Lung microvascular endothelial cell (primary cell): Measurements from ENCODE around the gene URI1. TPM values are rescaled to one million over a fixed set of nuclear protein-coding genes. Genes with fewer than 3 reads are reported as not detected.
A peak's percentile ranks its signal among the peaks of the same experiment; 100 is the strongest.
"Not testable (repeated sequence)": the region's sequence is repeated elsewhere in the genome, so short reads cannot be mapped to it uniquely, and the experiment has no call there.

Experiments
- DNase-seq, 2 donors: peaks; one replicate each; pipeline versions ENCODE4 v3.0.0 to v3.0.0-alpha.2; 2010; ENCODE audit warnings: low read depth in 2 of 2
- total RNA-seq: library from RNA; depleted of rRNA; stranded (reverse); fragments of >200 nt; gene quantifications from 2 replicates; pipeline ENCODE4 v1.2.1, GENCODE V29; 2014

The URI1 gene
- total RNA-seq, 1 donor from 2014 or later, result 22.2 TPM

DNA sequence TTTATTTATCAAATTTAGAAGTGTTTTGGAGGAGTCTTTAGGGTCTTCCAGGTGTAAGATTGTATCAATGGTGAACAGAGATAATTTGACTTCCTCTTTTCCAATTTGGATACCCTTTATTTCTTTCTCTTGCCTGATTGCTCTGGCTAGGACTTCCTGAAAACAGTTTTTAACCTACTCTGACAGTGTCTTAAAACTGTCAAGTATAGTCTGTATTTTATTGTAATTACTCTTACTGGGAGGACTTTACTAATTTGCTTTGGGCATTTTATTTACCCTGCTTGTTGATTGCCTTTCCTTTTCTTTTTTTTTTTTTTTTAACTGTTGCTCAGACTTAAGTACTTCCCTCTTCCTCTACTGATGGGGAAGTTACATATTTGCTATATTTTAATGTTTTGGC lies 81.3 kb downstream of the URI1 start:
- no peak for DNase-seq

- no peak for DNase-seq
Observed at GRCh38 chr19:30024091-30024490, 82.1 kb downstream of the URI1 start.

DNA sequence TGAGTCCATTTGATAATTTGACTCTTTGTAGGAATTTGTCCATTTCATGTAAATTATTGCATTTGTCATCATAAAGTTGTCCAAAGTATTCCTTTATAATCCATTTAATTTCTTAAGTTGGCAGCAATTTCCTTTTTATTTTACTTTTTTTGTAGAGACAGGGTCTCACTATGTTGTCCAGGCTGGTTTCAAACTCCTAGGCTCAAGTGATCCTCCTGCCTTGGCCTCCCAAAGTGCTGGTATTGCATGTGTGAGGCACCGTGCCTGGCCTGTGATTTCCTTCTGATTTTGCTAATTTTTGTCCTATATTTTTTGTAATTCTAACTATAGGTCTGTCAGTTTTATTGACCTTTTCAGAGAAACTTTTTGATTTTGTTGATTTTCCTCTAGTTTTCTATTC lies 84.9 kb downstream of the URI1 start:
- DNase-seq, result no peak

GRCh38 chr19:30028118-30028991 lies 86.3 kb downstream of the URI1 start:
- no peak for DNase-seq

DNA sequence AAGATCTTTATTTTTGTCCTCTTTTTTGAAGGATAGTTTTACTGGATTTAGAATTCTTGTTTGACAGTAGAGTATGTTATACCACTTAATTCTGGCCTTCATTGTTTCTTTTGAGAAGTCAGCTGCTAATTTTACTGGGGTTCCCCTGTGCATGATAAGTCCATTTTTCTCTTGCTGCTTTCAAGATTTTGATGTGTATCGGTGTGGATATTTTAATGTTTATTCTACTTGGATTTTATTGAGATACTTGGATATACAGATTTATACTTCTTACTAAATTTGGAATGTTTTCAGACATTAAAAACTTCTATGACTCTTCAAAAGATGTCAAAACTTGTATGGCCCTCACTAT lies 86.9 kb downstream of the URI1 start:
- DNase-seq, result no peak

DNA sequence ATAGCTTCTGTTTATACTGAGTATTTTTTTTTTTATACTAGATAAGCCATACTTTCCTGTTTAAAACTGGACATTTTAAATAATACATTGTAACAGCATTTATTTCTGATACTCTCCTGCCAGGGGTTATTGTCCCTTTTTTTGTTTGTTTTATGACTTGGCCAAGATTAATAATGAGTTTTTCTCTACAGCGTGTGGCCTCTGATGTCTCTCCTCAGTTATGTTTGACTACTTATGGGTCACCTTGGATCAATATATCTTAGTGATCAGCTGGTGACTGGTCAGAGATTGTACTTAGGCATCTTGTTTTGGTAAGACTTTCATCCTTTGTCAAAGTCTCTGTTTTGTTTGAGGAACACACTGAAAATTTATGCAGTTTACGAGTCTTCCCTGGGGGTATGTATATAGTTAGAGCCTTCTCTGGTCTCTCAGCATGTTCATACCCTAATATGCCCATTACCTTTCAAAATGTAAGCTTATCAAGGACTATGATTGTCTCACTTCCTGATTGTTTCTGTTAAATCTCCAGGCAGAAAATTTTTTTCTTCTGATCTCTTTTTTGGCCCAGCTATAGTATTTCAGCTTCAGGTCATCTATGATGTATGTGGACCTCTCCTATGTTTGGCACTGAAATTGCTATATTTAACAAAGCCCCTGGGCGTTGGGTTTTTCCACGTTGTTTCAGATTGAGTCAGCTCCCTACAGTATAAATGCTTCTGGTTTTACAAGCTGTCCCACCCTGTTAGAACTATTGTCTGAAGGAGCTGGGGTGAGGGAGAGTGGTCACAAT lies 87.9 kb downstream of the URI1 start:
- DNase-seq, result peak in 1 of 2 donors; percentile 17

- DNase-seq, result no peak
Observed at GRCh38 chr19:30034321-30034720, 92.3 kb downstream of the URI1 start.

DNA sequence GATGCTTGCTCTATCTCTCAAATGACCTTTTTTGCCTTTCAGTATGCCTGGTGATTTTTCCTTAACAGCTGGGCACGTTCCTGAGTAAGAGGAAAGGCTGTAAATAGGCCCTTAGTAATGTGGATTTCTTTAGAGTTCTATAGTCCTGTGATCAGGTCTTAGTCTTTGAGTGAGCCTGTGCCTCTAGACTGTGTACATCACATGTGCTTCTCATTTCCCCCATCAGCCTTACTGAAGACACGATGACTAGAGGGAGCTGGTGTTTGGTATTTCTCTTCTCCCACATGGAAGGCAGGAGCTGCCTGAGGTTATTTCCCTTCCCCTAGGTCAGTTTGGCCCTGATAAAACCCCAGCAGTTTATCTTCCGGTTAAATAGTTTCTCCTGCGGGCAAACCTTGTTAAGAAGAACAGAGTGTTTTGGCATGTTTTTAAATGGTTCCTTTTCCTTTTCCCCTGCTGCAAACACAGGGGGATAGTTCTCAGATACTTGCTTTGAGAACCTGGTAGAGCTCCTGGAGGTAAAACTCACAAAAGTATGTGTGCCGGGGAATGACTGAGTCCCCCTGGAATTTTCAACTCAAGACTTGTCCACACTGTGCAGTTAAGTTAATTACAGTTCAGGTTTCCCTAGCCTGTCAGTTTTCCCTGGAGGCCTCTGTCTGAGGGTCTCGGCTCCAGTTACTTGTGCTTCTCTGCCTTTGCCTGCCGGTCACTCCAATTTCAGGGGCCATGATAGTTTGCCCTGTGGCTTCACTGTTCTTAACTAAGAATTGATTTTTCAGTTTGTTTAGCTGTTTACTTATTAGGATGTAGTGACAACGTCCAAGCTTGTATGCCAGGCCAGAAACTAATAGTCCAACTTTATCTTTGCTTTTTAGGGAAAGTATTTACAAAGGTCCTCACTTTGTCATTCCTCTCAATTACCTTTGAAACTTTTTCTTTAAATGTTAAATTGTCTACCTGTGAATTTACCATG lies 94.4 kb downstream of the URI1 start:
- DNase-seq, result no peak

- no peak for DNase-seq
Observed at GRCh38 chr19:30037835-30038234, 95.8 kb downstream of the URI1 start.

- not testable (repeated sequence) for DNase-seq
Observed at GRCh38 chr19:30041931-30042330, 99.9 kb downstream of the URI1 start.

DNA sequence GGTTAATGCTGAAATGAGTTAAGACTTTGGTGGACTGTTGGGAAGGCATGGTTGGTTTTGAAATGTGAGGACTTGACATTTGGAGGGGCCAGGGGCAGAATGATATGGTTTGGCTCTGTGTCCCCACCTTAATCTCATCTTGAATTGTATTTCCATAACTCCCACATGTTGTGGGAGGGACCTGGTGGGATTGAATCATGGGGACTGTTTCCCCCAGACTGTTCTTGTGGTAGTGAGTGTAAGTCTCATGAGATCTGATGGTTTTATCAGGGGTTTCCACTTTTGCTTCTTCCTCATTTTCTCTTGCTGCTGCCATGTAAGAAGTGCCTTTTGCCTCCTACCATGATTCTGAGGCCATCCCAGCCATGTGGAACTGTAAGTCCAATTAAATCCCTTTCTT lies 101.0 kb downstream of the URI1 start:
- not testable (repeated sequence) for DNase-seq

DNA sequence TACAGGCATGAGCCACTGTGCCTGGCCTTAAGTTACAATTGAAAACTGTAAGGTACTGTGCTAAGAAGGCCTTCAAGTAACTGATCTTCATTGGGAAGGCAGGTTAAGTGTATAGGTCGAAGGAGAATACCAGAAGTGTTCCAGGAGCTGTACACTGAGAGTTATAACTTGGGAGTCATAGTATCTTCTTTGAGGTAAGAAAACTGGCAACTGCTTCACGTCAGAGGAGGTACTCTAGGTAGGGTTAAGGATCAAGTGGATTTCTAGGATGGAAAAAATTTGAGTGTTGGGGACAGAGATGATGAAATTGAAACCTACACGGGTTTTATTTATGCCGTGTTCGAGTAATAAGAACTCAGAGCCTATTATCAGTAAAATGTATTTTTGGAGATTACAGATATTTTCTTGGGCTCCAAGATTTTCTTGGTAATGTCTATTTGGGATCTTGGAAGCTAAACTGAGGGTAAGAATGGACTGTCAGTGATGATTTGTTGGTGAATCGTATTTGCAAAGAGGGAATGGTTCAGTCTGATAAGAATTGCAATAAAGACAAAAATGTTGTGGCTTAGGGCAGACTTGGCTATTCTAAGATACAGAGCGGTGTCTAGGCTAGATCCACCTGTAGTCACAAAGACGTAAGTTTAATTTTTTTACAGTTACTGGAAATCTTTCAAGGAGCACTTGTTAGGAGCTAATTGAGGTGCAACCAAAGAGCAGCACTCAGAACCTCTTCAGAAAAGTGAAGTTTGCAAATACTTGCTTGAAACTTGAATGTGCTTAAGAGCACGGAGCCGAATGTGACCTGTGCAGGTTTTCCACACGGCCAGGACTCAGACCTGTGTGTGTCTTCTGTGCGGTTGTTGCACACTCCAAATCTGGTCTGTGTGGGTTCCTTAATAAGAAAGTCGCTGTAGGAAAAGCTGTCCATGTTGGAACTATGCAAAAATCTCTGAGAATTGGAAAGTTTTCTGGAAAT lies 102.5 kb downstream of the URI1 start:
- no peak for DNase-seq

DNA sequence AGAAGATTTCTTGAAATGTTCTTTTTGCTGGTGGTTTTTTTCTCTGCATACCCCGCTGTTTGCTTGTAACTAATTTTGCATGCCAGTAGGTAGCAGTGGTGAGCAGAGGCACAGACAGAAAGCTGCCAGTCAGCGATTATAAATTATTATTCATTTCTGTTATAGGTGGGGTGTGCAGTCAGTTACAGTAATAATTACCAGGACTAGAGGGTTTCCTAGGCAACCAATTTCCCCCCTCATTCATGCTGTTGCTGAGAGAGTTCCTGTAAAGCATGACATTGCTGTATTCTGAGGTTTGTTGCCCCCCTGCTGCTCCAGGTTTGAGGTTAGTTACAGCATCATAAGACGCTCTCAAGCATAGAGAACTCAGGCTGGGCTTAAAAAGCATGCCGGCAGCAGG lies 104.5 kb downstream of the URI1 start:
- DNase-seq, result peak; percentile 5 to 38

GRCh38 chr19:30047432-30047831 lies 105.4 kb downstream of the URI1 start:
- DNase-seq, result no peak

GRCh38 chr19:30049226-30049625 lies 107.2 kb downstream of the URI1 start:
- DNase-seq, result no peak

DNA sequence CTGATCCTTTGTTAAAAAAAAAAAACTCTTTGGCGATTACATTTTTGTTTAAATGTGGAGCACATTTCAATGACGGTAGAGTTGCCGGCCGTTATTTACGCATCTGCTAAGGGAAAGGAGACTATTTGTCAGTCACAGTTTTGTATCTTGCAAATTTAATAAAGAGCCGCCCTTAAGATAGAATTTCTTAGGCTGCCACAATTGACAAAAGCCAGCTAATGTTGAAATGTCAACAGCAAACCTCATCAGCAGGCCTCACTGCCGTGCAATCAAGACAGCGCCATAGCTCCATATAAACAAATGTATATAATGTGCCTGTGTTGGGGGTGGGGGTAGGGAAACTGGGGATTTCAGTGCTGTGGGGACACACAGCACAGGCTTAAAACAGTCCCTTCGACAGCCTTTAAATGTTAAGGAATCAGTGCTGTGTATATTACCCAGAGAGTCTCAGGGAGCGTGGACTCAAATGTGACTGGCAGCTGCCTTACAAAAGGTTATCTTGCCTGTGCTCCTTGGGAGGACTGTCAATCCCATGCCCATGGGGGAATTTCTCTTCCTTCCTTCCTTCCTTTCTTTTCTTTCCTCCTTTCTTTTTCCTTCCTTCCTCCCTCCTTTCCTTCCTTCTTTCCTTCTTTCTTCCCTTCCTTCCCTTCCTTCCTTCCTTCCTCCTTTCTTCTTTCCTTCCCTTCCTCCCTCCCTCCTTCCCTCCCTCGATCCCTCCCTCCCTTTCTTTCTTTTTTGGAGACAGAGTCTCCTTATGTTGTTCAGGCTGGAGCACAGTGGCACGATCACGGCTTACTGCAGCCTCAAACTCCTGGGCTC lies 108.0 kb downstream of the URI1 start:
- DNase-seq, result no peak

DNA sequence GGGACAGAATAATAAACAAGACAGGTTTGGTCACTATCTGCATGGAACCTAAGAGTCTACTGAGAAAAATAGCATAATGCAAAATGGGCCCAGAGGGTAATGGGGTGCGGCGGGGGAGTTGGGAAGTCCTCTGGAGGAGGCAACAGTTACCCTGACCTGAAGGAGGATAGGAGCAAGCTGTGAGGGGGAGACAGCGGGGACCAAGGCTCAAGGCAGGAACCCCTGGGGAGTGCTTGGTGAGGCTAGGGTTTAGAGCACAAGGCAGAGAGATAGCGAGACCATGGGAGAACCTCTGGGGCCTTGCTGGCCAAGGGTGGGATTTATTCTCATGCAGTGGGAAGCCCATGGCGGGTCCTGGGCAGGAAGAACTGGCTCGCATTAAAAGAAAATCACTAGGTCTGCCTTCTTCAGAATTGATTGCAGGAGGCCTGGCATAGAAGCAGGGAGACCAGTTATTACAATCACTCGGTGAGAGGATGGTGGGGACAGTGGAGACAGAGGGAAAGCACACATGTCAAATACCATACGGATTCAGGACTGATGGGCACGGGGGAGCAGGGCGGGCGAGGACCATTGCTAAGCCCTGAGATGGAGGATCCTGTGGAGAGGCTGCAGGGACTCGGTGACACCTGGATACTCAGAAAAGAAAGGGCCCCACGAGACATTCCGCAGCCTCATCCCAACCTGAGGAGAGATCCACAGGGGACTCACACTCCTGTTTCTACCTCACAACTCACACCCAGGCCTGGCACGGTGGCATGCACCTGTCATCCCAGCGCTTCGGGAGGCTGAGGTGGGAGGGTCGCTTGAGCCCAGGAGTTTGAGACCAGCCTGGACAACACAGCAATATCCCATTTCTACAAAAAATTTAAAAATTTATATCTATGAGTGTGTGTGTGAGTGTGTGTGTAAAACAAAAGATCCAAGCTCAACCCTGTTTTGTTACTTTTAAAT lies 110.4 kb downstream of the URI1 start:
- DNase-seq, result no peak

GRCh38 chr19:30053558-30053957 lies 111.5 kb downstream of the URI1 start:
- DNase-seq, result no peak
